KOPT-K1 (cell line): ENCODE data around the gene GBX1.

Source experiments
- H3K27ac ChIP-seq: fragments of 200-600 bp; sonication (generic); 2 replicates; pipeline ENCODE4 v1.5.1; 2016; ENCODE audit warnings: antibody characterized with exemption, mild to moderate bottlenecking, low read depth, low read length; ENCODE audit not compliant: poor library complexity, severe bottlenecking
- H3K36me3 ChIP-seq: fragments of 200-600 bp; sonication (generic); 2 replicates; pipeline ENCODE4 v1.5.1; 2017; ENCODE audit warnings: antibody characterized with exemption, mild to moderate bottlenecking, low read length, moderate library complexity; ENCODE audit not compliant: insufficient read depth
- H3K9me3 ChIP-seq: fragments of 200-600 bp; sonication (generic); 2 replicates; pipeline ENCODE4 v1.5.1; 2017; ENCODE audit warnings: antibody characterized with exemption, low read length, mild to moderate bottlenecking; ENCODE audit not compliant: insufficient read depth, poor library complexity, severe bottlenecking

Gene GBX1

GRCh38 chr7:151132461-151133205, 34.9 kb downstream of the GBX1 start:
- H3K27ac ChIP-seq: no peak overlapping the region
- no peaks in the 10 kb centered on the region for H3K9me3 ChIP-seq
- H3K36me3 ChIP-seq: peaks cover 10% of the 10 kb centered on the region; the same call in 1 of the 2 replicates

DNA sequence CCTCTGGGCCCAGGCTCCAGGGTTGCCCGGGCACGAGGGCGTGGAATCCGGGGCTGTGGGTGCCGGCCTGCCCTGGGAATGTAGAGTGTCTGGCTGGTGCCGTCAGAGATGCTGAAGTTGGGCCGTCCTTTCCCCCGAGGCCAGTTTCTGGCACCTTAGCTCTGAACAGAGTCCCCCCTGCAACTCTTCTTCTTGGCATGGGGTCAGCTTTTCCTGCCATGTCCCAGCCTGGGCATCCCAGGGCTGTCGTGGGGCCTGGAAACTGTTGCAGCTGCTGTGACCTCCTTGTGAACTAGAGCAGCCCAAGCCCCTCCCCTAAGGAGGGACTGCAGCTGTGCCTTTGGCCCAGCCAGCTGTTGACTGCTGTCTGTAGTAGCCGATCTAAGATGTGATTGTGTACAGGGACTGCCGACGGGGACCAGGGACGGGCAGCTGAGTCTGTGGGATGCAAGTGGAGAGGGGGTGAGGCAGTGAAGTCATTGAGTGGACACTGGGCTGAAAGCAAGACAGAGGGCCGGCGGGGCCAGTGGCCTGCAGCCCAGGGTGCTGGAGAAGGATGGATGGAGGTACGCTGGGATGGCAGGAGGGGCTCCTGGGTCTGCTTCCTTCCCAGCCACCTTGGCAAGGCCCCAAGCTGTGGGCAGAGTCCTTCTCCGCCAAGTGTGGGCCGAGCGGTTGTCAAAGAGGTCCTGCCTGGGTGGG, 35.8 kb downstream of the GBX1 start:
- Histone ChIP-seq H3K36me3 (peaks cover 10% of the 10 kb centered on the region; the same call in 1 of the 2 replicates), H3K9me3 (no peaks in the 10 kb centered on the region), H3K27ac (no peak overlapping the region)

DNA sequence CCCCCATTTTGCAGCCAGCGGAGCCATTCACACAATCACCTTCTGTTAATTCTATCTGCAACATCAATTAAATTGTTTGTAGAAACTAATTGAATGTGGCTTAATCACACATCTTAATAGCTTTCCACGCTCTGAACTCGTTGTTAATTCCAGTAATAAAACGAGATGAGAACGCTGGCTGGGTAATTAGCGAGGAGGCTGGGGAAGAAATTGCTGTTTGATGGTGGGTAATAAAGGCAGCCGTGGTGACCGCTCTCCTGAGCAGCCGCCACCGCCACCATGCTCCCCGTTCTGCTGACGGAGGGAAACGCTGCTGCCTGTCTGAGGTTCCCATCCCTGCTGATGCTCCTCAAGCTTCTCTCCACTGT, 36.3 kb downstream of the GBX1 start:
- no peaks in the 10 kb centered on the region for H3K9me3 ChIP-seq
- peaks cover 10% of the 10 kb centered on the region; the same call in 1 of the 2 replicates for H3K36me3 ChIP-seq

DNA sequence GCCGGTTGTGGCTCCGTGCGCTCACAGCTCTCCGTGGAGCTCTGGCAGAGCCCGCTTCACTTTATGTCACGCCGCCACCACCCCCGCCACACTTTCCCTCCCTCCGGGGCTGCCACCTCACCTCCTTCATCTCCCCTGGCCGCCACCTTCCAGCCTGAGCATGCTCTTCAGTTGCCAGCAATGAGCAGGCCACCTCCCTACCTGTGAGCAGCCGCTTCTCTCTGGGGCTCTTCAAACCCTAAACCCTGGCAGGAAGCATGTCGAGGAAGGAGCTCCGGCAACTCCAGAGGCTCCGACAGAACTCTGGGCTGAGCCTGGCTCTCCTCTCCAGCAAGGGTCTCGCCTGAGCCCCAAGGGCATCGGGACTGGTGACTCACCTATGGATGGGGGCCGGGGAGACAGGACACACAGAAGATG, 36.7 kb downstream of the GBX1 start:
- Histone ChIP-seq H3K36me3 (peaks cover 10% of the 10 kb centered on the region; the same call in 1 of the 2 replicates), H3K27ac (no peak overlapping the region), H3K9me3 (no peaks in the 10 kb centered on the region)

More for the DNA sequence above, 36.3 kb downstream of the GBX1 start:
- H3K27ac ChIP-seq: no peak overlapping the region

DNA sequence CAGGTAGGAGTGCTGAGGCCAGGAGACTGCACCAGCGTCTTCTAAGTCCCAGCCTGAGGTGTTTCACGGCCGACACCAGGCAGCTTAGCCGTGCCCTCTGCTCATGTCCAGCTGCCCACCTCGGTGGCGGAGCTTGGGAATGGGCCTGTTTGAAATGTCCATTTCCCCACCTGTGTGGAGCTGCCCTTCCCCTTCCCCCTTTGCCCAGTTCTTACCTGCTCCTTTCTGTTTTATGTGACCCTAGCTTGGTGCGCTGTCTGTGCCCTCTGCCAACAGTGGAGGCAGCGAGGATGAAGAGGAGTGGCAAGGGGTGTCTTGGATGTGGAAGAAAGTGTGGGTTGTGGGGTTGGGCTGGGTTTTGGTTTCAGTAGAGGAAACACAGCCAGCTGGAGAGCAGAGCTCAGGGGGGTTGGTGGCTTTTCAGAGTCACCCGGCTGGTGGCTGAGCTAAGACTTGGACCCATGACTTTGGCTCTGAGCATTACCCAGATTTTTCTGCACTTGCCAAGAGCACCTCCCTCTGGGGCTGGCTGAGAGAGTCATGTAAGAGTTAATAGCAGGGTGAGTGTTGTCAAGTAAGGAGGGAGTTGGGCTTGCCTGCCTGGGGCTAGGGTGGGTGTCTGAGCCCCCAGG, 37.4 kb downstream of the GBX1 start:
- peaks cover 7% of the 10 kb centered on the region; the same call in 1 of the 2 replicates for H3K36me3 ChIP-seq
- no peaks in the 10 kb centered on the region for H3K9me3 ChIP-seq
- no peak overlapping the region for H3K27ac ChIP-seq

- Histone ChIP-seq H3K36me3 (peaks cover 9% of the 10 kb centered on the region; the same call in 1 of the 2 replicates), H3K27ac (no peak overlapping the region), H3K9me3 (no peaks in the 10 kb centered on the region)
These were observed 38.2 kb downstream of the GBX1 start for GRCh38 chr7:151129117-151129959.

DNA sequence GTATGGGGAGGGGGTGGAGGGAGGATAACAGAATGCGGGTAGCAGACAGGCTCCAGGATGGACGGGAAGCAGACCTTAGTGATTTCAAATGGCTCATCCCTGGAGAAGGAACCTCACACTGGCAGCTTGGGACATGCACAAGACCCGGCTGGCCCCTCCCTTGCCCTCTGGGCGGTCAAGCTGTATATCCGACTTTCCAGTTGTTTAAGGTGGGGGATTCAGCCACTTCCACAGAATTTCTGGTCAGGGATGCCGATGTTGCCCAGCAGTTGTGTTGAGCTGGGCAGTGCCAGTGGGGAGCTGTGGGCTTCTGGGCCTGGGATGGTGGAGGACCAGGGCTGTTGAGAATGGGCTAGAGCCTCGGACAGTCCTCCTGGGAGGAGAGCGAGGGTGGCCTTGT, 38.8 kb downstream of the GBX1 start:
- Histone ChIP-seq H3K27ac (no peak overlapping the region), H3K9me3 (no peaks in the 10 kb centered on the region), H3K36me3 (peaks cover 9% of the 10 kb centered on the region; the same call in 1 of the 2 replicates)

DNA sequence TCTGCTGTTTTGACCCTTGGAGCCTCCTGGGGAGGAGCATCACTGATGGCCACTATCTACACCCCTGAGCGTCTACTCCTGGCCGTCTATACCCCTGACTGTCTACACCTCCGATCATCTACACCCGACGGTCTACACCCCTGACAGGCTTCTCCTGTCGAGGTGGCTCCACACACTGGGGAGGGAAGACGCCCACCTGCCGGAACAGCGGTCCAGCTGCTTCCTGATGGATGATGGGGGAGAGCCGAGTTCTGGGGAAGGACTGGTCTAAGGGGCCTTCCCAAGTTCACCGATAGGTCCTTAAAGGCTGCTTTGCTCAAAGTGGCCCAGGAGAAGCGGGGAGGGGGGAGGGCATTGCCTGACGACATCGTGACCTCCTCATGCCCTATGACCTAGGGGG, 39.4 kb downstream of the GBX1 start:
- H3K36me3 ChIP-seq: peaks cover 9% of the 10 kb centered on the region; the same call in 1 of the 2 replicates

GRCh38 chr7:151126491-151127137, 40.9 kb downstream of the GBX1 start:
- Histone ChIP-seq H3K27ac (no peak overlapping the region), H3K9me3 (no peaks in the 10 kb centered on the region), H3K36me3 (peaks cover 9% of the 10 kb centered on the region; the same call in 1 of the 2 replicates)

More for the DNA sequence above, 39.4 kb downstream of the GBX1 start:
- H3K9me3 ChIP-seq: no peaks in the 10 kb centered on the region
- no peak overlapping the region for H3K27ac ChIP-seq

DNA sequence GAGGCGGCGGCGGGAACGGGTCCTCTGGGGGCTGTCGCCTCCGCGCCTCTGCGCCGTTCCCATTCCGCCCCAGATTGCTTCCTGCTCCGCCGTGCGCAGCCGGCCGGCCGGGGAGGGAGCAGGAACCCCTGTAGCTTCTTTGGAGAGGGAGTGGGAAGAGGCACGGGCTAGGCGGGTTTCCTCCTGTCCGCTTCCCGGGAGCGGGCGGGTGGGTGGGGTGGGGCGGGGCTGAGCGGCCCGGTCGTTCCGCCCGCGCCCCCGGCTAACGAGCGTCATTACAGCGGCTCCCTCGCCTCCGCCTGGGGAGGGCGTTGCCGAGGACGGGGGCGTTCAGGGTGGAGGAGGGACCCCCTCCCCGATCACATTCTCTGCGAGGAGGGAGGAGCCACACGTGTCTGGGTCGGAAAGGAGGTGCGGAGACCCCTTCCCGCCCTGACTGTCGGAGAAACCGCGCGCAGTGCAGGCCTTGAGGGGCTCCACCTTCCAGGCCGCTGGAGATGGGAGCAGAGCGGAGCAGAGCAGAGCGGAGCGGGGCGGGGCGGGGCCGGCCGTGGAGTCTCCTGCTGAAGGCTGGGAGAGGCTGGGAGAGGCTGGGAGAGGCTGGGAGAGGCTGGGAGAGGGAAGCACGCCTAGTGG, 41.5 kb downstream of the GBX1 start:
- Histone ChIP-seq H3K27ac (no peak overlapping the region), H3K9me3 (no peaks in the 10 kb centered on the region), H3K36me3 (peaks cover 9% of the 10 kb centered on the region; the same call in 1 of the 2 replicates)

GRCh38 chr7:151125470-151125845, 42.0 kb downstream of the GBX1 start:
- H3K9me3 ChIP-seq: no peaks in the 10 kb centered on the region

GRCh38 chr7:151124899-151125399, 42.5 kb downstream of the GBX1 start:
- H3K27ac ChIP-seq: no peak overlapping the region
- H3K36me3 ChIP-seq: peaks cover 12% of the 10 kb centered on the region; the same call in 1 of the 2 replicates
- no peaks in the 10 kb centered on the region for H3K9me3 ChIP-seq

More at GRCh38 chr7:151125470-151125845, 42.0 kb downstream of the GBX1 start:
- no peak overlapping the region for H3K27ac ChIP-seq
- H3K36me3 ChIP-seq: peaks cover 12% of the 10 kb centered on the region; the same call in 1 of the 2 replicates

DNA sequence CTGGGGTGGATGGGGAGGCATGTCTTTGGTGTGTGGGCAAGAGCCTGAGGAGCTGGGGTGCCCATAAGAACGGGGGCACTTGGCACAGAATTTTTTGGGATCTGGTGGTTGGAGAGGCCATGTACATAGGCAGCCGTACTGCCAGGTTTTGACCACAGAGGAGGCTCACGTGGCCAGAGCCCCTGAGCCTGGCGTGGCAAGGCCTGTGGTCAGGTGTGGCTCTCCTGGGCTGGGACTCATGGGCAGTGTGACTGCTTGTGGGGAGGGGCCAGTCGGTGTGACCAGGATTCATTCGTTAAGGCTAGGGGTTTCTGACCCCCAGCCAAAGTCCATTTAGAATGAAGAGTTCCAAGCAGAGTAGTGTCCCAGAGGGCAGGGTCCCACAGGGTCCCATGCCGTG, 43.0 kb downstream of the GBX1 start:
- Histone ChIP-seq H3K27ac (no peak overlapping the region), H3K9me3 (no peaks in the 10 kb centered on the region), H3K36me3 (peaks cover 12% of the 10 kb centered on the region; the same call in 1 of the 2 replicates)
